SU-DHL-6 (cell line): ENCODE results near the gene BRAP.

Experiments used
- H2AFZ ChIP-seq: fragments of 200-600 bp; sonication (generic); 2 replicates; pipeline ENCODE4 v1.6.1; 2014; ENCODE audit warnings: low read depth, mild to moderate bottlenecking, moderate library complexity, mixed read lengths, antibody characterized with exemption, low read length; ENCODE audit not compliant: severe bottlenecking
- H3F3A ChIP-seq: fragments of 200-600 bp; shearing (Covaris generic); 2 replicates; pipeline ENCODE4 v1.6.0; 2016; ENCODE audit warnings: antibody characterized with exemption, mild to moderate bottlenecking; ENCODE audit not compliant: insufficient read depth
- H3K27ac ChIP-seq: fragments of 200-600 bp; sonication (generic); 2 replicates; pipeline ENCODE4 v1.5.1; 2016; ENCODE audit warnings: low read depth, mild to moderate bottlenecking, low read length, moderate library complexity, mixed read lengths
- H3K27me3 ChIP-seq: fragments of 200-600 bp; sonication (generic), shearing (Covaris generic); 2 replicates; pipeline ENCODE4 v1.6.0; 2014; ENCODE audit warnings: mild to moderate bottlenecking, low read length
- H3K36me3 ChIP-seq: fragments of 200-600 bp; sonication (generic); 2 replicates; pipeline ENCODE4 v1.6.1; 2014; ENCODE audit warnings: mild to moderate bottlenecking, low read length, mixed read lengths
- H3K4me2 ChIP-seq: fragments of 300-600, 200-600 bp; shearing (Covaris generic), sonication (generic); 2 replicates; pipeline ENCODE4 v1.6.0; 2014; ENCODE audit warnings: low read length, low read depth, mild to moderate bottlenecking; ENCODE audit not compliant: poor library complexity, severe bottlenecking
- H3K4me3 ChIP-seq: fragments of 200-600 bp; sonication (generic); 2 replicates; pipeline ENCODE4 v1.5.1; 2014; ENCODE audit warnings: antibody characterized with exemption, low read length, mild to moderate bottlenecking, mixed read lengths; ENCODE audit not compliant: insufficient read depth, poor library complexity, severe bottlenecking
- H3K79me2 ChIP-seq: fragments of 200-600 bp; sonication (generic); 2 replicates; pipeline ENCODE4 v1.6.1; 2014; ENCODE audit warnings: mild to moderate bottlenecking, low read length, moderate library complexity; ENCODE audit not compliant: insufficient read depth
- H3K9ac ChIP-seq: fragments of 200-600 bp; sonication (generic); 2 replicates; pipeline ENCODE4 v1.7.0; 2014; ENCODE audit warnings: mild to moderate bottlenecking, low read length
- H3K9me2 ChIP-seq: fragments of 200-600 bp; sonication (generic); replicated peaks from 2 replicates; pipeline ENCODE4 v1.6.1; 2014; ENCODE audit warnings: low read length; ENCODE audit not compliant: insufficient read depth
- H3K9me3 ChIP-seq: fragments of 200-600 bp; sonication (generic); 2 replicates; pipeline ENCODE4 v1.6.1; 2014; ENCODE audit warnings: low read length, mixed read lengths; ENCODE audit not compliant: insufficient read depth
- H4K20me1 ChIP-seq: fragments of 200-600 bp; sonication (generic); 2 replicates; pipeline ENCODE4 v1.6.1; 2014; ENCODE audit warnings: low read depth, mild to moderate bottlenecking, antibody characterized with exemption, low read length, moderate library complexity, mixed read lengths
- CTCF ChIP-seq: fragments of 200-600 bp; sonication (generic); IDR thresholded peaks from one replicate; pipeline ENCODE4 v1.5.1; 2017; ENCODE audit warnings: antibody characterized with exemption, mild to moderate bottlenecking, low read length, moderate library complexity; ENCODE audit not compliant: insufficient read depth, poor library complexity, severe bottlenecking
- EZH2phosphoT487 ChIP-seq: fragments of 200-600 bp; sonication (generic), shearing (Covaris generic); conservative IDR thresholded peaks from 2 replicates; pipeline ENCODE4 v1.6.1; 2018; ENCODE audit warnings: mild to moderate bottlenecking, antibody characterized with exemption, low read length, moderate library complexity, mixed read lengths

The BRAP gene

GRCh38 chr12:111636209-111636945, 49.4 kb downstream of the BRAP start:
- Histone ChIP-seq H3K36me3 (no peaks in the 10 kb centered on the region), H3K9me3 (no peaks in the 10 kb centered on the region), H3K27me3 (no peaks in the 10 kb centered on the region), H3K79me2 (no peaks in the 10 kb centered on the region), H3F3A (no peaks in the 10 kb centered on the region), H4K20me1 (no peaks in the 10 kb centered on the region), H3K9me2 (no peaks in the 10 kb centered on the region), H3K4me3 (no peak overlapping the region), H2AFZ (no peak overlapping the region), H3K4me2 (no peak overlapping the region), H3K9ac (no peak overlapping the region), H3K27ac (no peak overlapping the region)
- no peak for TF ChIP-seq CTCF
- TF ChIP-seq EZH2phosphoT487: no peak

- Histone ChIP-seq H3K9ac (no peak overlapping the region), H3K9me2 (no peaks in the 10 kb centered on the region), H3K36me3 (no peaks in the 10 kb centered on the region), H3K27ac (no peak overlapping the region), H2AFZ (no peak overlapping the region), H3F3A (no peaks in the 10 kb centered on the region), H3K79me2 (no peaks in the 10 kb centered on the region), H3K9me3 (no peaks in the 10 kb centered on the region), H3K4me2 (no peak overlapping the region), H3K4me3 (no peak overlapping the region), H3K27me3 (no peaks in the 10 kb centered on the region), H4K20me1 (no peaks in the 10 kb centered on the region)
- no peak for TF ChIP-seq CTCF
- no peak for TF ChIP-seq EZH2phosphoT487
Measured at GRCh38 chr12:111635524-111635923, 50.2 kb downstream of the BRAP start.

- Histone ChIP-seq H3K79me2 (no peaks in the 10 kb centered on the region), H3K27ac (no peak overlapping the region), H2AFZ (no peak overlapping the region)
Measured at GRCh38 chr12:111628505-111629260, 57.1 kb downstream of the BRAP start.

More at GRCh38 chr12:111628505-111629260, 57.1 kb downstream of the BRAP start:
- no peaks in the 10 kb centered on the region for H3K27me3 ChIP-seq
- H3F3A ChIP-seq: no peaks in the 10 kb centered on the region
- H3K9me2 ChIP-seq: no peaks in the 10 kb centered on the region
- no peak overlapping the region for H3K4me3 ChIP-seq
- H3K36me3 ChIP-seq: no peaks in the 10 kb centered on the region
- TF ChIP-seq EZH2phosphoT487 (no peak), CTCF (no peak)
- no peaks in the 10 kb centered on the region for H3K9me3 ChIP-seq
- no peak overlapping the region for H3K9ac ChIP-seq
- no peaks in the 10 kb centered on the region for H4K20me1 ChIP-seq
- no peak overlapping the region for H3K4me2 ChIP-seq
